HFF-Myc (cell line): ENCODE measurements around the gene FAM131C.
A peak's percentile ranks its signal among the peaks of the same experiment; 100 is the strongest.

ENCODE experiments used
- DNase-seq: peaks from one replicate; pipeline ENCODE4 v3.0.0-alpha.2; 2011; ENCODE audit warnings: low read depth; ENCODE audit errors: extremely low read depth
- H3K4me3 ChIP-seq: replicated peaks from 2 replicates; pipeline ENCODE4 v1.5.1; 2011; ENCODE audit warnings: low read depth, mild to moderate bottlenecking, control low read depth, low read length
- TF ChIP-seq, protein P1 (sequence below): IDR thresholded peaks from 2 replicates; pipeline ENCODE4 v1.5.1; 2012; ENCODE audit warnings: mild to moderate bottlenecking, low read depth, low read length, control low read depth; ENCODE audit errors: missing control alignments

The FAM131C gene, protein sequence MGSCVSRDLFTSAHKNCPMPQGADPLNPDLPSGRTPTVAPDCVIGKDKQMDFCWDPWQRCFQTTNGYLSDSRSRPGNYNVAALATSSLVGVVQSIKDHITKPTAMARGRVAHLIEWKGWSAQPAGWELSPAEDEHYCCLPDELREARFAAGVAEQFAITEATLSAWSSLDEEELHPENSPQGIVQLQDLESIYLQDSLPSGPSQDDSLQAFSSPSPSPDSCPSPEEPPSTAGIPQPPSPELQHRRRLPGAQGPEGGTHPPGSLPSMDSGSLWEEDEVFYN

DNA sequence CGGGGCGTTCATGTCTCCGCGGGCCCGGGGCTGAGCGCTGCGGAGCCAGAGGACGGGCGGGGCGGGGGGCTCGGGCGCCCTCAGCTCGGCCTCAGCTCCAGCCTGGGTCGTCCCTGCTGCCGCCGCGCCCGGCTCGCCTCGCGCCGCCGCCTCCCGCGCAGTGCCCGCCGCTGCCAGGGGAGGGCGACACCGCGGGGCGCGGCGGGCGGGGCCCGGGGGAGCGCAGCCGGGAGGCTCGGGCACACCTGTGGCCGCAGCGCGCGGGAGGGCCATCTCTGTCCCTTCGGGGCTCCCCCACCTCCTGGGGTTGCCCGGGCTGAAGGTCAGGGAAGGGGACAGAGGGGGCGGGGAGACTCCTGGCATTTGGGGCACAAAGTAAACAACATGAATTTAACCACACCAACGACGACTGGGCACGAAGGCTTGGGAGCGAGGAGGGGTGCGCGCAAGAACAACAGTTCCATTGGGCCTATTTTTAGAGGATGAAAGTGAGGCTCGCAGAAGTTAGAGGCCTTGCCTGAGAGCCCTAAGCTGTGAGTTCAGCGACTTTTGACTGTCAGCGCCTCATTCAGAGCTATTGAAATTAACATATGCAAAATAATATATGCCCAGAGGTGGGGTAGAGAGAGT is at the start of gene FAM131C:
Gene FAM131C (minus strand): TSS at position 162 of the 630 bp plus-strand sequence. CDS start 209 bp downstream, outside the sequence.
- peak within 1 kb of the TSS; percentile 39 for H3K4me3 ChIP-seq
- DNase-seq, result no peak

DNA sequence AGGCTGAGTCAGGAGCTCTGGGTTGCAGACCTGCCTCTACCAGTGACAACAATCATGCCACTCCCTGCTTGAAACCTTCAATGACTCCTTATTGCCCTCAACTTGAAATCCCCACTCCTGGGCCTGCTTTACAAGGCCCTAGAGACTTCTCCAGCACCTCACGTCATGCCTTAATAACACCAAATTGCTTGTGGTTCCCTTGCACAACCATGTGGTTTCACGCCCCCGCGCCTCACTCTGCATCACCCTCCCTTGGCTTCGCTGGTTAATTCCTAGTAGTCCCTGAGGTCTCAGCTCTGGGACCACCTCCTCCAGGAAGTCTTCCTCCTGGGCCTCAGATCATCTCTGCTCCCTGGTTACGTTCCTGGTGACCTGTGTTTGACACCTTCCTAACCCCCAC is 49.5 kb upstream of the FAM131C start:
- TF ChIP-seq, protein P1, sequence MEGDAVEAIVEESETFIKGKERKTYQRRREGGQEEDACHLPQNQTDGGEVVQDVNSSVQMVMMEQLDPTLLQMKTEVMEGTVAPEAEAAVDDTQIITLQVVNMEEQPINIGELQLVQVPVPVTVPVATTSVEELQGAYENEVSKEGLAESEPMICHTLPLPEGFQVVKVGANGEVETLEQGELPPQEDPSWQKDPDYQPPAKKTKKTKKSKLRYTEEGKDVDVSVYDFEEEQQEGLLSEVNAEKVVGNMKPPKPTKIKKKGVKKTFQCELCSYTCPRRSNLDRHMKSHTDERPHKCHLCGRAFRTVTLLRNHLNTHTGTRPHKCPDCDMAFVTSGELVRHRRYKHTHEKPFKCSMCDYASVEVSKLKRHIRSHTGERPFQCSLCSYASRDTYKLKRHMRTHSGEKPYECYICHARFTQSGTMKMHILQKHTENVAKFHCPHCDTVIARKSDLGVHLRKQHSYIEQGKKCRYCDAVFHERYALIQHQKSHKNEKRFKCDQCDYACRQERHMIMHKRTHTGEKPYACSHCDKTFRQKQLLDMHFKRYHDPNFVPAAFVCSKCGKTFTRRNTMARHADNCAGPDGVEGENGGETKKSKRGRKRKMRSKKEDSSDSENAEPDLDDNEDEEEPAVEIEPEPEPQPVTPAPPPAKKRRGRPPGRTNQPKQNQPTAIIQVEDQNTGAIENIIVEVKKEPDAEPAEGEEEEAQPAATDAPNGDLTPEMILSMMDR, result no peak
- H3K4me3 ChIP-seq, result no peak overlapping the region
- peak; percentile 37 for DNase-seq

More for the DNA sequence above, at the start of gene FAM131C:
- TF ChIP-seq, protein P1, result peak; percentile 15

DNA sequence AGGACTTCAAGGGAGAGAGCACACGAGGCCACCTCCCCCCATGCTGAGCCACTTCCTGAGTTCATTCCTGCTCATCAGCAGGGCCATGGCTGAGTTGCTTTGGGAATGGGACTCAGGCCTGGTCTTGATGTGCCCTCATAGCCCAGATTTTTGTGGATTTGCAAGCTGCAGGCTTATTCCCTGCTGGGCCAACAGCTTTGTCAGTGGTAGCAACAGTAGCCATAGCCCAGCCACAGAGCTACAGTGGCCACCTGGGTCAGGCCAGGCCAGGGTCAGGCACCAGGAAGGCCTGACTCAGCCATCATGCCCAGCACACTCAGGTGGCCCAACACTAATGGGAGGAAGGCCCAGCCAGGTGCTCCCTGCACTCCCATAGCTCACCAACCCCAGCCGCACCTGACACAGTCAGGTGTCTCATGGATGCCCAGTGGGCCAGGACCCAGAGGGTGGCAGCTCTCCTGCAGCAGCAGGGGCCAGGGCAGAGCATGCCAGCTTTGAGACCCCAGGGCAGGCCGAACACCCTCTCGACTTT is 49.0 kb upstream of the FAM131C start:
- TF ChIP-seq, protein P1, result no peak
- no peak for DNase-seq
- no peak overlapping the region for H3K4me3 ChIP-seq

DNA sequence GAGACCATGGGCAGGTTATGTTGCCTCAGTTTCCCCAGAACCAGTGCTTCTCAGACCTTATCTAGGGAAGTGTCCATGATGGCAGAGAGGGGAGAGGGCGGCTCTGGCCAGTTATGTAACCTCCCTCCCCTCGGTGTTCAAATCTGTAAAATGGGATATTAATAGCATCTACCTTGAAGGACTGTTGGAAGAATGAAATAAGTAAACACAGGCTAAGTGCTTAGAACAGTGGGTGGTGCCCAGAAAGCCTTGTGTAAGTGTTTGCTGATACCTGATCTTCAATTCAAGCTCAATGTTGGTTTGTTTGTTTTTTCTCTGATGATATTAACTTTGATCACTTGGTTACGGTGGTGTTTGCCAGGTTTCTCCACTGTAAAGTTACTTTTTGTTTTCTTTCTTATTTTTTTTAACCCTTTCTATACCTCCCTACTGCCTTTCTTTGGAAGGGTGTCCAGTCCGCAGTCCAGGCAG is 47.5 kb upstream of the FAM131C start:
- TF ChIP-seq, protein P1, result no peak
- H3K4me3 ChIP-seq, result no peak overlapping the region
- DNase-seq, result no peak

DNA sequence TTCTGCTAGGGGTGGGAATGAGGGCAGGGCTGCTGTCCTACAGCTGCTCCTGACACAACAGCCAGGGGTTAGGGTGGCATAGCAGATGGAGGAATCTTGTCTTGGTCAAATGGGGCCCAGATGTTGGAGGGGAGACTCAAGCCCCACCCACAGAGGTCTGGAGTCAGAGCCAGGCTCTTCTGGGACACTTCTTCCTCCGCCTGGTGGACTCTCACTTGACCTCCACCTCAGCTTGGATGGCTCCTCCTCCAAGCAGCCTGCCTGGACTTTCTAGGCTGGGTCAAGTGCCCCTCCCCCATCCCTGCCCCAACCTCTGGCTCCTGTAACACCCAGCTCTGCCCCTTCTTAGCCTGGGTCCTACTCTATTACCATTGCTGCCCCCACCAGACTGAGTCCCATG is 47.0 kb upstream of the FAM131C start:
- no peak for DNase-seq
- TF ChIP-seq, protein P1, result no peak

DNA sequence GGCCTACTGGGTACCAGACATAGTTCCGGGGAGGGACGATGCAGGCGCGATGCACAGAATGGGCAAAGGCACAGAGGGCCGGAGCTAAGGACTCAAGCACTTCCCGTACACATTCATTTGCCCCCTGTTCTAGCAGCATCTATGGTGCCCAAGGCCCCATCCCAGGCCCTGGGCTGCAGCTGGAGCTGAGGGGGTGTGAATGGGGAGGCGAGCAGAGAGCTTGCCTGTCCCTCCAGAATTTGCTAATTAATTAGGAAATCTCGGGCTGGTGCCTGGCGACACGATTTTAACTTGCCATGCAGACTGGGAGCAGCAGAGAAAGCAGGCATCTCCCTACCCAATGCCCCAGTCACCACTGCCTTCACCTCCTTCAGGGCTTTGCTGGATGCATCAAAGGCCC is 46.5 kb upstream of the FAM131C start:
- no peak for DNase-seq
- TF ChIP-seq, protein P1, result no peak
- H3K4me3 ChIP-seq, result no peak overlapping the region

More for the DNA sequence above, 47.0 kb upstream of the FAM131C start:
- no peak overlapping the region for H3K4me3 ChIP-seq
